Tibial nerve (tissue), 4 donors: ENCODE results near the gene CAVIN2.

Experiments used
- CTCF ChIP-seq, 5 experiments: fragments of 200-600 bp in 3 of 5; fragments of 450-650 bp in 2 of 5; sonication (generic) in 3 of 5; IDR thresholded peaks; one replicate each; pipeline ENCODE4 v1.5.1; 2016 to 2019; ENCODE audit warnings: antibody characterized with exemption in 5 of 5, mild to moderate bottlenecking in 3 of 5, moderate library complexity in 2 of 5
- EP300 ChIP-seq, 2 donors: sonication (generic); formaldehyde crosslinking; IDR thresholded peaks; one replicate each; pipeline ENCODE4 v1.6.1; 2017; ENCODE audit warnings: antibody characterized with exemption in 2 of 2, mild to moderate bottlenecking in 1 of 2
- POLR2A ChIP-seq, 2 donors: fragments of 450-650 bp; IDR thresholded peaks; one replicate each; pipeline ENCODE4 v1.6.1; 2017; ENCODE audit warnings: antibody characterized with exemption in 2 of 2, mild to moderate bottlenecking in 2 of 2, moderate library complexity in 2 of 2

- no peak for TF ChIP-seq CTCF (IDR thresholded peaks at IDR 0.05)
- no peak for TF ChIP-seq POLR2A (IDR thresholded peaks at IDR 0.05)
- no peak for TF ChIP-seq EP300 (IDR thresholded peaks at IDR 0.05)
Observed at GRCh38 chr2:191892391-191892790, 45.5 kb upstream of the CAVIN2 start.
